Uterus (tissue), 2 donors: ENCODE results near the gene RHBDD2.

ENCODE experiments used
- CTCF ChIP-seq, 4 experiments: fragments of 200-600 bp in 2 of 4; fragments of 450-650 bp in 2 of 4; sonication (generic) in 2 of 4; IDR thresholded peaks; one replicate each; pipeline ENCODE4 v1.5.1; 2016 to 2019; ENCODE audit warnings: antibody characterized with exemption in 4 of 4, mild to moderate bottlenecking in 2 of 4, moderate library complexity in 1 of 4
- POLR2A ChIP-seq, 2 donors: fragments of 450-650 bp; IDR thresholded peaks; one replicate each; pipeline ENCODE4 v1.6.1; 2016; ENCODE audit warnings: antibody characterized with exemption in 2 of 2, mild to moderate bottlenecking in 1 of 2, moderate library complexity in 1 of 2

GRCh38 chr7:75878312-75878768 is 494 bp upstream of the RHBDD2 start:
- no peak for TF ChIP-seq CTCF (IDR thresholded peaks at IDR 0.05)
- no peak for TF ChIP-seq POLR2A (IDR thresholded peaks at IDR 0.05)
